GM23338 (cell line): ENCODE results near the gene FYN. TPM values are rescaled to one million over a fixed set of nuclear protein-coding genes. Genes with fewer than 3 reads are reported as not detected.

Experiments used
- ATAC-seq: fragments of 200-7000 bp; cut with Tn5 transposase; 3 replicates; pipeline ENCODE4 v1.9.1; 2020
- DNase-seq: peaks from one replicate; pipeline ENCODE4 v3.0.0-alpha.2; 2015; ENCODE audit warnings: low spot score
- H2AFZ ChIP-seq: fragments of 200-600 bp; sonication (generic); 2 replicates; pipeline ENCODE4 v1.8.0; 2016; ENCODE audit warnings: antibody characterized with exemption, mild to moderate bottlenecking, moderate library complexity
- H3F3A ChIP-seq: fragments of 200-600 bp; sonication (generic); replicated peaks from 2 replicates; pipeline ENCODE4 v1.8.0; 2017; ENCODE audit warnings: antibody characterized with exemption, mixed run types, low read depth
- H3K27ac ChIP-seq: fragments of 200-600 bp; sonication (generic); 2 replicates; pipeline ENCODE4 v1.6.1; 2016; ENCODE audit warnings: low read depth
- H3K27me3 ChIP-seq: fragments of 200-600 bp; sonication (generic); 2 replicates; pipeline ENCODE4 v1.8.0; 2016; ENCODE audit warnings: mild to moderate bottlenecking, mixed run types, moderate library complexity; ENCODE audit not compliant: insufficient read depth
- H3K36me3 ChIP-seq: fragments of 200-600 bp; sonication (generic); 2 replicates; pipeline ENCODE4 v1.8.0; 2016; ENCODE audit warnings: mild to moderate bottlenecking; ENCODE audit not compliant: insufficient read depth
- H3K4me1 ChIP-seq: fragments of 200-600 bp; sonication (generic); 2 replicates; pipeline ENCODE4 v1.8.0; 2016; ENCODE audit warnings: mild to moderate bottlenecking, moderate library complexity; ENCODE audit not compliant: insufficient read depth
- H3K4me2 ChIP-seq: fragments of 200-600 bp; sonication (generic); 2 replicates; pipeline ENCODE4 v1.7.1; 2017; ENCODE audit warnings: mixed run types
- H3K4me3 ChIP-seq: fragments of 200-600 bp; sonication (generic); 2 replicates; pipeline ENCODE4 v1.6.1; 2016; ENCODE audit warnings: mixed run types
- H3K79me2 ChIP-seq: fragments of 200-600 bp; sonication (generic); replicated peaks from 2 replicates; pipeline ENCODE4 v1.8.0; 2017; ENCODE audit warnings: mild to moderate bottlenecking; ENCODE audit not compliant: insufficient read depth
- H3K9me2 ChIP-seq: fragments of 200-600 bp; sonication (generic); 2 replicates; pipeline ENCODE4 v1.8.0; 2017; ENCODE audit not compliant: insufficient read depth
- H4K20me1 ChIP-seq: fragments of 200-600 bp; sonication (generic); replicated peaks from 2 replicates; pipeline ENCODE4 v1.8.0; 2017; ENCODE audit warnings: mild to moderate bottlenecking; ENCODE audit not compliant: insufficient read depth
- H3K27ac Mint-ChIP-seq: 2 replicates; pipeline ENCODE4 v1.8.0; 2020; ENCODE audit warnings: inconsistent platforms, mild to moderate bottlenecking, moderate library complexity, mixed read lengths
- H3K27me3 Mint-ChIP-seq: 3 replicates; pipeline ENCODE4 v1.8.0; 2022; ENCODE audit warnings: low read depth, mild to moderate bottlenecking, moderate library complexity, mixed read lengths, inconsistent platforms; ENCODE audit not compliant: insufficient read depth, poor library complexity
- H3K36me3 Mint-ChIP-seq: 3 replicates; pipeline ENCODE4 v1.8.0; 2021; ENCODE audit warnings: low read depth, mild to moderate bottlenecking, inconsistent platforms, moderate library complexity, mixed read lengths
- H3K4me1 Mint-ChIP-seq: 3 replicates; pipeline ENCODE4 v1.8.0; 2020; ENCODE audit warnings: mild to moderate bottlenecking, inconsistent platforms, mixed read lengths
- H3K4me3 Mint-ChIP-seq: 3 replicates; pipeline ENCODE4 v1.8.0; 2021; ENCODE audit warnings: moderate library complexity, mild to moderate bottlenecking, inconsistent platforms, mixed read lengths
- H3K9me3 Mint-ChIP-seq: 3 replicates; pipeline ENCODE4 v1.8.0; 2020; ENCODE audit warnings: moderate library complexity, mild to moderate bottlenecking, inconsistent platforms, mixed read lengths
- CREB1 ChIP-seq: fragments of 250-450 bp; sonication (Bioruptor Pico); IDR thresholded peaks from 2 replicates; pipeline ENCODE4 v1.5.0; 2020; ENCODE audit warnings: low read depth, mild to moderate bottlenecking, moderate library complexity
- CTCF ChIP-seq, 2 experiments: fragments of 200-600 bp in 1 of 2; sonication (generic) in 1 of 2; conservative IDR thresholded peaks; 2 replicates each; pipeline versions ENCODE4 v1.5.1 to v1.6.1; 2016 to 2017; ENCODE audit warnings: antibody characterized with exemption in 2 of 2, low read depth in 2 of 2, mild to moderate bottlenecking in 2 of 2, moderate library complexity in 1 of 2
- ETS1 ChIP-seq: IDR thresholded peaks from 2 replicates; pipeline ENCODE4 v1.6.1; 2016; ENCODE audit warnings: antibody characterized with exemption
- EZH2 ChIP-seq: fragments of 200-600 bp; sonication (generic); IDR thresholded peaks from one replicate; pipeline ENCODE4 v1.8.0; 2017; ENCODE audit warnings: antibody characterized with exemption, mild to moderate bottlenecking, low read depth; ENCODE audit not compliant: unreplicated experiment
- EZH2phosphoT487 ChIP-seq: fragments of 200-600 bp; sonication (generic); IDR thresholded peaks from one replicate; pipeline ENCODE4 v1.8.1; 2018; ENCODE audit warnings: antibody characterized with exemption; ENCODE audit not compliant: unreplicated experiment
- JUNB ChIP-seq: IDR thresholded peaks from one replicate; pipeline ENCODE4 v1.6.1; 2016; ENCODE audit warnings: antibody characterized with exemption; ENCODE audit not compliant: unreplicated experiment
- NANOG ChIP-seq: IDR thresholded peaks from 2 replicates; pipeline ENCODE4 v1.6.1; 2016; ENCODE audit warnings: antibody characterized with exemption, borderline replicate concordance
- POLR2AphosphoS5 ChIP-seq: IDR thresholded peaks from 2 replicates; pipeline ENCODE4 v1.6.1; 2016; ENCODE audit warnings: antibody characterized with exemption, low read depth
- REST ChIP-seq: IDR thresholded peaks from one replicate; pipeline ENCODE4 v1.6.1; 2018; ENCODE audit warnings: antibody characterized with exemption; ENCODE audit not compliant: unreplicated experiment
- STAT1 ChIP-seq: IDR thresholded peaks from one replicate; pipeline ENCODE4 v1.6.1; 2016; ENCODE audit warnings: antibody characterized with exemption; ENCODE audit not compliant: unreplicated experiment
- ZNF114 ChIP-seq: fragments of 250-450 bp; sonication (Bioruptor Pico); IDR thresholded peaks from 2 replicates; pipeline ENCODE4 v1.5.0; 2020; ENCODE audit warnings: mild to moderate bottlenecking, moderate library complexity
- ZNF331 ChIP-seq: fragments of 250-450 bp; sonication (Bioruptor Pico); IDR thresholded peaks from 2 replicates; pipeline ENCODE4 v1.5.0; 2020; ENCODE audit warnings: low read depth, mild to moderate bottlenecking, moderate library complexity
- ZNF462 ChIP-seq: fragments of 250-450 bp; sonication (Bioruptor Pico); IDR thresholded peaks from 2 replicates; pipeline ENCODE4 v1.5.0; 2020; ENCODE audit warnings: mild to moderate bottlenecking, moderate library complexity
- polyA plus RNA-seq: library from polyadenylated mRNA; unstranded; fragments of >200 nt; fragmentation: Nextera tagmentation; extraction: Ambion mirVana; gene quantifications from 2 replicates; pipeline ENCODE4 v1.2.1, GENCODE V29; 2016
- total RNA-seq: library from RNA; depleted of rRNA; stranded (reverse); fragments of >200 nt; shearing (Covaris generic); gene quantifications from 2 replicates; pipeline ENCODE4 v1.2.3, GENCODE V29; 2014

The FYN gene
- total and polyA plus RNA-seq, 2 experiments from 2014 or later: 46.8 to 143 TPM

GRCh38 chr6:111759331-111759835 lies 113.9 kb downstream of the FYN start:
- Histone ChIP-seq H2AFZ (no peak overlapping the region), H4K20me1 (no peaks in the 10 kb centered on the region), H3K4me3 (no peak overlapping the region), H3K27ac (no peak overlapping the region), H3K9me2 (no peaks in the 10 kb centered on the region), H3F3A (no peaks in the 10 kb centered on the region), H3K4me1 (peaks cover 24% of the 10 kb centered on the region), H3K79me2 (peaks cover 16% of the 10 kb centered on the region), H3K27me3 (no peaks in the 10 kb centered on the region), H3K36me3 (no peaks in the 10 kb centered on the region), H3K4me2 (no peak overlapping the region)
- DNase-seq: no peak
- TF ChIP-seq CTCF (conservative IDR thresholded peaks at IDR 0.05; ENCODE audit: low read depth in 2 of 2): no peak
- no peak for TF ChIP-seq ETS1
- no peak for TF ChIP-seq EZH2
- no peak for TF ChIP-seq STAT1
- TF ChIP-seq POLR2AphosphoS5: no peak
- no peak for TF ChIP-seq ZNF331 (CRISPR knock-in tag)
- no peak for TF ChIP-seq CREB1
- no peak for TF ChIP-seq EZH2phosphoT487
- TF ChIP-seq JUNB: no peak
- no peak for TF ChIP-seq ZNF462 (CRISPR knock-in tag)
- no peak for TF ChIP-seq ZNF114 (CRISPR knock-in tag)
- TF ChIP-seq NANOG: no peak
- no peak for TF ChIP-seq REST
- ATAC-seq: no peak
- Mint-ChIP-seq H3K9me3 (no peaks in the 10 kb centered on the region), H3K36me3 (no peaks in the 10 kb centered on the region; the same call in 2 of the 3 replicates), H3K27me3 (peaks cover 9% of the 10 kb centered on the region), H3K27ac (0 out of 2 replicates have a peak overlapping the region, but pooled peaks have one; percentile 2), H3K4me1 (peaks cover 76% of the 10 kb centered on the region), H3K4me3 (no peak overlapping the region)
